Endothelial cell of umbilical vein (primary cell): ENCODE measurements around the gene C1orf216.

Experiments
- CTCF ChIP-seq, 2 donors: IDR thresholded peaks; 1 replicate in 1 of 2; 2 replicates in 1 of 2; pipeline ENCODE4 v1.5.1; 2011; ENCODE audit warnings: low read length in 2 of 2, mild to moderate bottlenecking in 2 of 2, moderate library complexity in 2 of 2, control low read depth in 1 of 2, inconsistent platforms in 1 of 2, low read depth in 1 of 2; ENCODE audit not compliant: insufficient read depth in 1 of 2; ENCODE audit errors: extremely low read depth in 1 of 2
- EZH2 ChIP-seq: IDR thresholded peaks from 2 replicates; pipeline ENCODE4 v1.6.1; 2012; ENCODE audit warnings: borderline replicate concordance, low read depth, mild to moderate bottlenecking, moderate library complexity, low read length, inconsistent platforms; ENCODE audit not compliant: severe bottlenecking
- GATA2 ChIP-seq: IDR thresholded peaks from 2 replicates; pipeline ENCODE4 v1.7.0; 2011; ENCODE audit warnings: low read depth, mild to moderate bottlenecking, moderate library complexity, mixed read lengths, low read length; ENCODE audit not compliant: insufficient read length, insufficient read depth
- JUN ChIP-seq: IDR thresholded peaks from 2 replicates; pipeline ENCODE4 v1.6.1; 2011; ENCODE audit warnings: borderline replicate concordance, low read depth; ENCODE audit not compliant: insufficient read length, insufficient read depth
- MAX ChIP-seq: IDR thresholded peaks from 2 replicates; pipeline ENCODE4 v1.6.1; 2011; ENCODE audit not compliant: insufficient read depth, insufficient read length
- POLR2A ChIP-seq: IDR thresholded peaks from 2 replicates; pipeline ENCODE4 v1.6.1; 2012; ENCODE audit warnings: low read depth, mild to moderate bottlenecking, control low read depth, low read length
- POLR2AphosphoS5 ChIP-seq: IDR thresholded peaks from 2 replicates; pipeline ENCODE4 v1.6.1; 2012; ENCODE audit warnings: low read depth, mild to moderate bottlenecking, control low read depth, low read length, moderate library complexity; ENCODE audit not compliant: insufficient read depth

- TF ChIP-seq POLR2A, result no peak
- no peak for TF ChIP-seq CTCF (IDR thresholded peaks at IDR 0.05; ENCODE audit: extremely low read depth in 1 of 2, insufficient read depth in 1 of 2, low read depth in 1 of 2, low read length in 2 of 2)
- TF ChIP-seq JUN, result no peak
- TF ChIP-seq MAX, result no peak
- no peak for TF ChIP-seq POLR2AphosphoS5
- no peak for TF ChIP-seq EZH2
- TF ChIP-seq GATA2, result no peak
These were observed 42.9 kb downstream of the C1orf216 start for GRCh38 chr1:35675773-35676172.
